A549 (cell line): Measurements from ENCODE around the gene NANOS3. TPM values are rescaled to one million over a fixed set of nuclear protein-coding genes. Genes with fewer than 3 reads are reported as not detected.

Source experiments
- ATAC-seq, 2 experiments: fragments of 200-7000 bp in 1 of 2; fragments of >200 bp in 1 of 2; cut with Nextera tagmentation in 1 of 2; cut with Tn5 transposase in 1 of 2; 3 replicates each; pipeline versions ENCODE4 v1.8.0 to v1.9.1; 2018 to 2020; ENCODE audit warnings: mild to moderate bottlenecking in 1 of 2, moderate library complexity in 1 of 2
- CTCF ChIA-PET: fragments of 300-600 bp; sonication (Branson Sonifier 250); formaldehyde crosslinking; extraction: SDS; loops from one replicate; lab custom pipeline; 2021; ENCODE audit warnings: antibody characterized with exemption, inconsistent platforms; lab: Yijun Ruan, JAX
- POLR2A ChIA-PET: fragments of 350-600 bp; formaldehyde crosslinking; extraction: SDS; loops from one replicate; lab custom pipeline; 2021; ENCODE audit warnings: antibody characterized with exemption, inconsistent platforms; lab: Yijun Ruan, JAX
- DNase-seq, 2 experiments: peaks; one replicate each; pipeline versions ENCODE4 v3.0.0 to v3.0.0-alpha.2; 2011 to 2016; ENCODE audit warnings: low read depth in 1 of 2, low spot score in 1 of 2
- FAIRE-seq: peaks from 2 replicates; lab custom pipeline; 2011; peaks lifted over from hg19 to GRCh38; lab: Jason Lieb, UNC
- H3K27ac ChIP-seq, 2 experiments: fragments of >200 bp; sonication (Bioruptor Twin); formaldehyde crosslinking; 3 replicates each; pipeline ENCODE4 v1.5.1; 2016 to 2017
- H3K4me1 ChIP-seq: fragments of >200 bp; sonication (Bioruptor Twin); formaldehyde crosslinking; 3 replicates; pipeline ENCODE4 v1.6.1; 2016
- H3K4me2 ChIP-seq: fragments of >200 bp; sonication (Bioruptor Twin); formaldehyde crosslinking; 3 replicates; pipeline ENCODE4 v1.6.1; 2016
- H3K4me3 ChIP-seq: fragments of >200 bp; sonication (Bioruptor Twin); formaldehyde crosslinking; 3 replicates; pipeline ENCODE4 v1.5.1; 2016
- H3K9me3 ChIP-seq: fragments of >200 bp; sonication (Bioruptor Twin); formaldehyde crosslinking; 3 replicates; pipeline ENCODE4 v1.6.1; 2016
- BHLHE40 ChIP-seq: IDR thresholded peaks from 2 replicates; pipeline ENCODE4 v1.6.1; 2012; ENCODE audit warnings: low read depth, low read length, inconsistent platforms
- CBX8 ChIP-seq: fragments of 200-600 bp; sonication (generic); IDR thresholded peaks from 2 replicates; pipeline ENCODE4 v1.6.1; 2016
- CEBPB ChIP-seq, 2 experiments: fragments of >200 bp in 1 of 2; sonication (Bioruptor Twin) in 1 of 2; formaldehyde crosslinking in 1 of 2; IDR thresholded peaks; 2 replicates each; pipeline ENCODE4 v1.6.1; 2012 to 2016
- FOSL2 ChIP-seq, 2 experiments: fragments of 450-650 bp in 1 of 2; fragments of >200 bp in 1 of 2; sonication (Bioruptor Twin) in 1 of 2; formaldehyde crosslinking; IDR thresholded peaks; 2 replicates each; pipeline versions ENCODE4 v1.5.0 to v1.6.1; 2016 to 2020; ENCODE audit warnings: mild to moderate bottlenecking in 1 of 2, moderate library complexity in 1 of 2
- HOXA7 ChIP-seq: fragments of 250-450 bp; sonication (Bioruptor Pico); IDR thresholded peaks from 2 replicates; pipeline ENCODE4 v1.5.0; 2020; ENCODE audit warnings: mild to moderate bottlenecking, moderate library complexity
- HOXB5 ChIP-seq: fragments of 250-450 bp; sonication (Bioruptor Pico); IDR thresholded peaks from 2 replicates; pipeline ENCODE4 v1.5.0; 2020; ENCODE audit warnings: mild to moderate bottlenecking, moderate library complexity
- MAZ ChIP-seq: fragments of 150-350 bp; IDR thresholded peaks from 2 replicates; pipeline ENCODE4 v1.6.1; 2014; ENCODE audit warnings: antibody characterized with exemption, low read depth, low read length, borderline replicate concordance
- NFE2L2 ChIP-seq: fragments of 150-350 bp; conservative IDR thresholded peaks from 2 replicates; pipeline ENCODE4 v1.6.1; 2014; ENCODE audit warnings: low read length
- NR3C1 ChIP-seq: fragments of >200 bp; sonication (Bioruptor Twin); formaldehyde crosslinking; IDR thresholded peaks from 3 replicates; pipeline ENCODE4 v1.6.1; 2017
- RAD21 ChIP-seq, 2 experiments: fragments of >200 bp in 1 of 2; sonication (Bioruptor Twin) in 1 of 2; formaldehyde crosslinking in 1 of 2; IDR thresholded peaks in 1 of 2; conservative IDR thresholded peaks in 1 of 2; 2 replicates in 1 of 2; 3 replicates in 1 of 2; pipeline ENCODE4 v1.6.1; 2012 to 2018; ENCODE audit warnings: inconsistent platforms in 1 of 2
- RFX5 ChIP-seq: fragments of 450-650 bp; IDR thresholded peaks from 2 replicates; pipeline ENCODE4 v1.7.1; 2014; ENCODE audit warnings: antibody characterized with exemption, mild to moderate bottlenecking, moderate library complexity
- SREBF2 ChIP-seq: fragments of 450-650 bp; IDR thresholded peaks from 2 replicates; pipeline ENCODE4 v1.6.1; 2014; ENCODE audit warnings: mild to moderate bottlenecking, moderate library complexity
- TP53 ChIP-seq: fragments of 250-450 bp; sonication (Bioruptor Pico); IDR thresholded peaks from 2 replicates; pipeline ENCODE4 v1.5.0; 2021; ENCODE audit warnings: mild to moderate bottlenecking, moderate library complexity
- WGBS: methylation state at CpG from one replicate; pipeline ENCODE4 v1.1.6; 2017; ENCODE audit errors: missing lambda C conversion rate; 5-methylcytosine and 5-hydroxymethylcytosine counted together
- polyA plus RNA-seq, 4 experiments: library from polyadenylated mRNA; depleted of rRNA in 3 of 4; stranded (reverse); fragments of >200 nt; fragmentation: RNase III in 1 of 4; extraction: RNeasy Plus Mini Kit Qiagen cat#74134 plus additional on column Dnase treatment in 1 of 4; gene quantifications; 2 replicates in 3 of 4; 3 replicates in 1 of 4; pipeline ENCODE4 v1.2.3, GENCODE V29; 2011 to 2017
- TF ChIP-seq, protein P1 (sequence below): IDR thresholded peaks from 2 replicates; pipeline ENCODE4 v1.6.1; 2012
- TF ChIP-seq, protein P2 (sequence below): IDR thresholded peaks from 2 replicates; pipeline ENCODE4 v1.6.1; 2012; ENCODE audit warnings: low read depth, borderline replicate concordance
- TF ChIP-seq, protein P3 (sequence below): fragments of 150-350 bp; IDR thresholded peaks from 2 replicates; pipeline ENCODE4 v1.6.1; 2014; ENCODE audit warnings: low read depth, mild to moderate bottlenecking, low read length
- TF ChIP-seq, protein P4 (sequence below): fragments of 250-450 bp; sonication (Bioruptor Pico); IDR thresholded peaks from 2 replicates; pipeline ENCODE4 v1.5.0; 2020; ENCODE audit warnings: low read depth, mild to moderate bottlenecking, moderate library complexity

The NANOS3 gene
- polyA plus RNA-seq, 2 of the 4 experiments (the other 2 are of a cell fraction), result 0.31 to 1.2 TPM

DNA sequence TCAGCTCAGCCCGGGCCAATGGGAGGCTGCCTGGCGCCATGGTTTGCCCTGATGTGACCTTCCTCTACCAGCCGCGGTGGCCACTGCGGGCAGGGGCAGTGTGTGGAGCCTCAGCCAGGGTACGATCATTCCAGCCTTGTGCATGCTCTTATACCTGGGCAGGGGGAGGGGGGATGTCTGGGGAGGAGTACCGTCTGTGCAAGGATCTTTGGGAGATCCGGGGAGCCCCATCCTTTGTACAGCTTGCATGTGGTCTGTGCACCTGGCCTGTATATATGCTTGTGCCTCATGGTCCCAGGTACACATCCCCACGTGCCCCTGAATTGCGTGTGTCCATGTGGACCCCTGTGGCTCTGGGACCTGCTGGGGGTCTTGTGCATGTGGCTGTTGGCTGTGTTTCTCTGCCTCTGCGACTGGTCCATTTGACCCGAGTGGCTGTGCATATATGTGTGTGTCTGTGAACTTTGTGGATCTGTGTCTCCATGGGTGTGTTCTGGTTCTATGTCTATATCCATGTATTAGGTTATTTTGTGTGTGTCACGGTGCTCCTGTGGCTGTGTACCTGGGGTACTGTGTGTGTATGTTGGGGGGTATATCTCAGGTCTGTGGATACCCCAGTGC, 12.8 kb upstream of the NANOS3 start:
- 32% methylated on average over 11 of the region's 13 CpGs for WGBS

DNA sequence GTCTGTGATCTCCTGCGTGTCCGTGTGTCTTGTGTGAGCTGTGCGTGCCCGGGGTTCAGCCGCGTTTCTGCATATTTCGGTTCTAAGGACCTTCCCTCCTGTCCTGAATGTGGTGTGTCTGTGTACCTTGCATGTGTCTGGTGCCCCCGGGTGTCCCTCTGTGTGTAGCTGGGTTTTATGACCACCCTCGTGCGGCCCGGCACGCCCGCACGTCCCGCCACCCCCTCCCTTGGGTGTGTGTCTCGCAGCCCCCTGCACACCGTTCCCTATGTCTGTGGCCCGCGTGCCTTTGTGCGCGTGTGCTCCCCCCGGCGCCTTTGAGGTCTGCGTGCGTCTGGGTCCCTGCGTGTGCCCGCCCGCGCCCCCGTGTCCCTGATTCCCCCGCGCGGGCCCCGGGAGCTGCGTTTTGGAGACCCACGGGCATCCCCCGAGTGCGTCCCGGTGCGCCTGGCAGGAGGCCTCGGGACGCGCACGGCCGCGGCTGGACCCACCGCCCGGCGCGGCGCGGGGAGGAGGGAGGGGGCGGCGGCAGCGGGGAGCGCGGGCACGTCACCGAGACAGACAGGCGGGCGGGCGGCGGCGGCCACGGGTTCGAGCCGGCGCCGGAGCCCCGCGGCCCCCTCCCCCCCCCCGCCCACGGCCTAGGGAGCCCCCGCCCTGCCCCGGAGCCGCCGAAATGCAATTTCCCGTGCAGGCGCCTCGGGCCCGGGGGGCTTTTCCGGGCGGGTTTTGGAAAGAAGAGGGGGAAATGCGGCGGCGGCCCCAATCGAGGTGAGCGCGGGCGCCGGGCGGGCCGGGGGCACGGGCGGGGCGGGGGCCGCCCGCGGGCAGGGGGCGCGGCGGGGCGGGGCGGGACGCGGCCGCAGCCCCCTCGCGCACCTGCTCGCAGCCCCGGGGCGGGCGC, 12.0 kb upstream of the NANOS3 start:
- ATAC-seq, result no peak
- Histone ChIP-seq H3K9me3 (no peaks in the 10 kb centered on the region), H3K27ac (peak overlapping the region; percentile 91 to 96), H3K4me2 (peak overlapping the region; percentile 97), H3K4me1 (peaks cover 46% of the 10 kb centered on the region)
- POLR2A ChIA-PET, result interaction anchor here (3.5 kb wide), 1 partner anchor 30 kb away, joined by 37 read pairs; no protein-coding TSS in a partner anchor
- no peak for TF ChIP-seq HOXA7 (CRISPR knock-in tag)
- TF ChIP-seq, all 56 proteins: peak for 0
- FAIRE-seq, result no peak
- CTCF ChIA-PET, result interaction anchor here (1.0 to 20.6 kb wide), 5 partner anchors 15 to 80 kb away, joined by 3 to 271 read pairs (median 48); partner anchors contain the start of gene ZSWIM4
- WGBS, result 59% methylated on average over 14 of the region's 113 CpGs
- H3K4me3 ChIP-seq, result peak overlapping the region; percentile 88
- no peak for DNase-seq

More for the DNA sequence above, 12.8 kb upstream of the NANOS3 start:
- DNase-seq (no peak), ATAC-seq (peak in 1 of 2 experiments; percentile 15; a peak in 3 of 6 replicates), FAIRE-seq (no peak)
- no peak for TF ChIP-seq TP53 (CRISPR knock-in tag)
- TF ChIP-seq, protein P1, sequence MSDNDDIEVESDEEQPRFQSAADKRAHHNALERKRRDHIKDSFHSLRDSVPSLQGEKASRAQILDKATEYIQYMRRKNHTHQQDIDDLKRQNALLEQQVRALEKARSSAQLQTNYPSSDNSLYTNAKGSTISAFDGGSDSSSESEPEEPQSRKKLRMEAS, result peak; percentile 20; the same call in 1 of the 2 replicates
- POLR2A ChIA-PET, result interaction anchor here (3.3 to 3.5 kb wide), 2 partner anchors 17 to 29 kb away, joined by 33 to 37 read pairs; no protein-coding TSS in a partner anchor
- H3K9me3 ChIP-seq, result no peaks in the 10 kb centered on the region
- no peak overlapping the region for H3K4me3 ChIP-seq
- CTCF ChIA-PET, result interaction anchor here (0.5 to 20.6 kb wide), 7 partner anchors 8 to 78 kb away, joined by 3 to 271 read pairs (median 40); partner anchors contain the start of gene ZSWIM4
- peak overlapping the region; percentile 91 to 96; a peak in 5 of 6 replicates for H3K27ac ChIP-seq
- H3K4me1 ChIP-seq, result peaks cover 54% of the 10 kb centered on the region
- H3K4me2 ChIP-seq, result peak overlapping the region; percentile 97

DNA sequence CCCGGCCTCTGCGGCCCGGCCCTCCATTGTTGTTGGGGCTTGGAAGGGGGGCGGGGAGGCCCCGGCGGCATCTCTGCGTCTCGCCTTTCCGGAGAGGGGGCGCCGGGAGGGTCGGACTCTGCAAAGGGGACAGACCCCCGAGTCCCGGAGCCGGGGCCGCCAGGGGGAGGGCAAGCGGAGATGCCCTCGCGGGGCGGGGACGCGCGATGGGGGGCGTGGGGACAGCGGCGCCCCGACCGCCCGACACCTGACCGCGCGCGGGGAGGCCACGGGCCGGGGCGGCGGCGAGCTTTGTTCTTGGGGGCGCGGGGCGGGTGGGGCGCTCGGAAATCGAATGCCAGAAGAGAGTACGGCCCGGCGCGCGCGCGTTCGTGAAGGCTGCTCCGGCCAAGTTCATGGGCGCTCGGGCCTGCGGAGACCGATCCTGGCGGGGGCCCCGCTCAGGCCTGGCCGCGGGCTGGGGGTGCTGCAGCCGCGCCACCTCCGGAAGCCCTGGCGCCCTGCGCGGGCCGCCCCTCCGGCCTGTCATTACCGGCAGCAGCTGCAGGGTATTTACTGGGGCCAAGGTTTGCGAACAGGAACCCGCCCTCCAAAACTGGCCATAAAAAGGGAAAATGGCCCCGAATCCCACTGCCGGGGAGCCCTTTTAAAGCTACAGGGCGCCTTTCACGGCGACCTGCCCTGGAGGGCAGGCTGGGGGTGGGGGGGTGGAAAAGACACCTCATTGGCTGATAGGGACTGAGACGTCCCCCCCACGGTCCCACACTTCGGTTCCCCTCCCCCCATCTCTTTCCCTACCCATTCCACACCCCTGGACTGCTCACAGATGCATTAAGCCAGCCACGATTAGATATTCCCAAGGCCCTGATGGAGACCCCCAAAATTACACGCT, 11.1 kb upstream of the NANOS3 start:
- 25% methylated on average over 8 of the region's 82 CpGs for WGBS
- DNase-seq, result no peak

DNA sequence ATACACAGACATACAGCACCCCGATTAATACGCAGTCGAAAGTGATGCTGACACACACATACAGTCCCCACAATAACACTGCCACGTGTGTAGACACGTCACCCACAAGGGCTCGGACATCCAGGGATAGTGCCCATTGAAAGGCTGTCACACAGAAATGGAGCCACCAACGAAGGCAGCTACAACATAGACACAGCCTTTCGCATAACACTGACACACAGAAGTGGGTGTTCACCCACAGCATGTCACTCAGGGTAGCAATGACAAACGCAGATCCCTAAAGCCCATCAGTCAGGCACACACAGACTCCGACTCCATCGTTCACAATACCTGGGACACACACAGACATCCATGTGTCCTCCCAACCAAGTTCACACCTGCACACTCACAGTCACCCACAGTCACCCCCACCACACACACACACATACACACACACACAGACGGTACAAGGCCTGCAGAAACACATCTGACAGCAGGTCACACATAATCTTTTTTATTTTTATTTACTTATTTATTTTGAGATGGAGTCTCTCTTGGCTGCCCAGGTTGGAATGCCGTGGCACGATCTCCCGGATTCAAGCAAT, 10.4 kb upstream of the NANOS3 start:
- Histone ChIP-seq H3K27ac (peak overlapping the region; percentile 91 to 96; a peak in 5 of 6 replicates), H3K9me3 (no peaks in the 10 kb centered on the region), H3K4me3 (peak overlapping the region; percentile 88), H3K4me2 (peak overlapping the region; percentile 97), H3K4me1 (peaks cover 33% of the 10 kb centered on the region)
- POLR2A ChIA-PET, result interaction anchor here (1.1 kb wide), 1 partner anchor 19 kb away, joined by 4 read pairs; no protein-coding TSS in a partner anchor
- CTCF ChIA-PET, result interaction anchor here (0.8 to 20.6 kb wide), 3 partner anchors 11 to 29 kb away, joined by 3 to 271 read pairs (median 3); no protein-coding TSS in a partner anchor
- WGBS, result 90% methylated on average over 15 of the region's 15 CpGs
- no peak for ATAC-seq
- no peak for DNase-seq
- TF ChIP-seq BHLHE40, result no peak
- TF ChIP-seq CEBPB (IDR thresholded peaks at IDR 0.05), result no peak
- TF ChIP-seq MAZ, result no peak
- no peak for TF ChIP-seq SREBF2
- no peak for TF ChIP-seq CBX8
- TF ChIP-seq RFX5, result no peak
- TF ChIP-seq, protein P1, result no peak
- TF ChIP-seq HOXB5 (CRISPR knock-in tag), result no peak
- TF ChIP-seq, protein P2, sequence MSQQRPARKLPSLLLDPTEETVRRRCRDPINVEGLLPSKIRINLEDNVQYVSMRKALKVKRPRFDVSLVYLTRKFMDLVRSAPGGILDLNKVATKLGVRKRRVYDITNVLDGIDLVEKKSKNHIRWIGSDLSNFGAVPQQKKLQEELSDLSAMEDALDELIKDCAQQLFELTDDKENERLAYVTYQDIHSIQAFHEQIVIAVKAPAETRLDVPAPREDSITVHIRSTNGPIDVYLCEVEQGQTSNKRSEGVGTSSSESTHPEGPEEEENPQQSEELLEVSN, result no peak
- no peak for TF ChIP-seq NFE2L2
- no peak for TF ChIP-seq NR3C1
- TF ChIP-seq RAD21 (conservative IDR thresholded peaks at IDR 0.05 in 1 of 2, IDR thresholded peaks at IDR 0.05 in 1 of 2), result no peak
- TF ChIP-seq, protein P3, sequence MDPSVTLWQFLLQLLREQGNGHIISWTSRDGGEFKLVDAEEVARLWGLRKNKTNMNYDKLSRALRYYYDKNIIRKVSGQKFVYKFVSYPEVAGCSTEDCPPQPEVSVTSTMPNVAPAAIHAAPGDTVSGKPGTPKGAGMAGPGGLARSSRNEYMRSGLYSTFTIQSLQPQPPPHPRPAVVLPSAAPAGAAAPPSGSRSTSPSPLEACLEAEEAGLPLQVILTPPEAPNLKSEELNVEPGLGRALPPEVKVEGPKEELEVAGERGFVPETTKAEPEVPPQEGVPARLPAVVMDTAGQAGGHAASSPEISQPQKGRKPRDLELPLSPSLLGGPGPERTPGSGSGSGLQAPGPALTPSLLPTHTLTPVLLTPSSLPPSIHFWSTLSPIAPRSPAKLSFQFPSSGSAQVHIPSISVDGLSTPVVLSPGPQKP, result no peak
- no peak for TF ChIP-seq HOXA7 (CRISPR knock-in tag)
- FAIRE-seq, result no peak

More for the DNA sequence above, 11.1 kb upstream of the NANOS3 start:
- Histone ChIP-seq H3K4me2 (peak overlapping the region; percentile 97), H3K27ac (peak overlapping the region; percentile 91 to 96), H3K4me1 (peaks cover 38% of the 10 kb centered on the region), H3K4me3 (peak overlapping the region; percentile 88), H3K9me3 (no peaks in the 10 kb centered on the region)
- ATAC-seq (no peak), FAIRE-seq (no peak)
- ChIA-PET POLR2A (interaction anchor here (1.1 kb wide), 1 partner anchor 19 kb away, joined by 4 read pairs; no protein-coding TSS in a partner anchor), CTCF (interaction anchor here (0.8 to 20.6 kb wide), 3 partner anchors 13 to 81 kb away, joined by 3 to 271 read pairs (median 3); no protein-coding TSS in a partner anchor)
- TF ChIP-seq, protein P4, sequence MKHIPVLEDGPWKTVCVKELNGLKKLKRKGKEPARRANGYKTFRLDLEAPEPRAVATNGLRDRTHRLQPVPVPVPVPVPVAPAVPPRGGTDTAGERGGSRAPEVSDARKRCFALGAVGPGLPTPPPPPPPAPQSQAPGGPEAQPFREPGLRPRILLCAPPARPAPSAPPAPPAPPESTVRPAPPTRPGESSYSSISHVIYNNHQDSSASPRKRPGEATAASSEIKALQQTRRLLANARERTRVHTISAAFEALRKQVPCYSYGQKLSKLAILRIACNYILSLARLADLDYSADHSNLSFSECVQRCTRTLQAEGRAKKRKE, result no peak
- TF ChIP-seq SREBF2, result no peak
- no peak for TF ChIP-seq CBX8
- TF ChIP-seq NFE2L2, result no peak
- no peak for TF ChIP-seq FOSL2 (IDR thresholded peaks at IDR 0.05)
- no peak for TF ChIP-seq FOSL2 (CRISPR knock-in tag; IDR thresholded peaks at IDR 0.05)
